AG04449 (cell line): ENCODE measurements around the gene F12.

Source experiments
- CTCF ChIA-PET: fragments of 350-600 bp; formaldehyde crosslinking; extraction: SDS; loops from one replicate; lab custom pipeline; 2021; ENCODE audit warnings: antibody characterized with exemption; lab: Yijun Ruan, JAX
- POLR2A ChIA-PET: fragments of 400-600, 350-600 bp; formaldehyde crosslinking; extraction: SDS; loops from one replicate; lab custom pipeline; 2020; ENCODE audit warnings: antibody characterized with exemption, inconsistent platforms; lab: Yijun Ruan, JAX
- DNase-seq: peaks from one replicate; pipeline ENCODE4 v3.0.0-alpha.2; 2010; ENCODE audit warnings: low read depth, low spot score
- H3K4me3 ChIP-seq: 2 replicates; pipeline ENCODE4 v1.5.1; 2011; ENCODE audit warnings: low read depth, mild to moderate bottlenecking, control low read depth, low read length
- CTCF ChIP-seq: IDR thresholded peaks from one replicate; pipeline ENCODE4 v1.5.1; 2011; ENCODE audit warnings: mild to moderate bottlenecking, moderate library complexity, low read length, control low read depth, inconsistent platforms; ENCODE audit not compliant: insufficient read depth; ENCODE audit errors: missing control alignments

F12 gene

GRCh38 chr5:177455661-177456590 is 46.6 kb upstream of the F12 start:
- peak; percentile 94 for TF ChIP-seq CTCF
- ChIA-PET CTCF (interaction anchor here (0.7 to 21.1 kb wide), 28 partner anchors 9 to 342 kb away, joined by 3 to 412 read pairs (median 8); partner anchors contain the start of genes DBN1, DDX41, F12 and GRK6), POLR2A (interaction anchor here (0.8 to 2.9 kb wide), 13 partner anchors 10 to 89 kb away, joined by 3 to 13 read pairs (median 5); partner anchors contain the start of genes DDX41, PDLIM7 and PRR7)
- no peak for DNase-seq
- H3K4me3 ChIP-seq = peak overlapping the region; percentile 47

GRCh38 chr5:177455036-177455660 is 45.8 kb upstream of the F12 start:
- peak; percentile 74 for TF ChIP-seq CTCF
- no peak for DNase-seq
- POLR2A ChIA-PET = interaction anchor here (0.8 to 2.9 kb wide), 15 partner anchors 9 to 152 kb away, joined by 3 to 13 read pairs (median 5); partner anchors contain the start of genes DDX41, PDLIM7, PRELID1 and PRR7
- CTCF ChIA-PET = interaction anchor here (0.7 to 21.1 kb wide), 27 partner anchors 10 to 341 kb away, joined by 3 to 412 read pairs (median 7); partner anchors contain the start of genes DBN1, DDX41, F12 and GRK6
- H3K4me3 ChIP-seq = peak overlapping the region; percentile 47

- DNase-seq = no peak
- ChIA-PET POLR2A (interaction anchor here (0.9 to 2.9 kb wide), 12 partner anchors 9 to 151 kb away, joined by 3 to 13 read pairs (median 6); partner anchors contain the start of genes PDLIM7, PRELID1 and RAB24), CTCF (interaction anchor here (1.0 to 21.1 kb wide), 25 partner anchors 9 to 340 kb away, joined by 3 to 412 read pairs (median 9); partner anchors contain the start of genes DBN1, DDX41, F12 and GRK6)
- peak; percentile 79 for TF ChIP-seq CTCF
- H3K4me3 ChIP-seq = peak overlapping the region; percentile 47
Observed at GRCh38 chr5:177454397-177455035, 45.2 kb upstream of the F12 start.

GRCh38 chr5:177453852-177454396 is 44.6 kb upstream of the F12 start:
- peak overlapping the region; percentile 32 for H3K4me3 ChIP-seq
- no peak for DNase-seq
- ChIA-PET POLR2A (interaction anchor here (1.1 to 2.9 kb wide), 6 partner anchors 8 to 64 kb away, joined by 5 to 13 read pairs (median 10); partner anchors contain the start of gene PDLIM7), CTCF (interaction anchor here (1.0 to 21.1 kb wide), 20 partner anchors 9 to 340 kb away, joined by 3 to 412 read pairs (median 12); partner anchors contain the start of genes DBN1, F12, GRK6 and MXD3)
- TF ChIP-seq CTCF = no peak
